Activated CD4-positive, alpha-beta memory T cell treated with anti-CD3 and anti-CD28 coated beads for 36 hours (primary cell): ENCODE data around the gene TACC3. TPM values are rescaled to one million over a fixed set of nuclear protein-coding genes. Genes with fewer than 3 reads are reported as not detected.

ENCODE experiments used
- CTCF ChIA-PET: fragments of 350-600 bp; sonication (Branson Sonifier 250); formaldehyde crosslinking; loops from one replicate; lab custom pipeline; 2021; ENCODE audit warnings: antibody characterized with exemption, inconsistent platforms; lab: Charles Lee
- POLR2A ChIA-PET: fragments of 350-600 bp; sonication (Branson Sonifier 250); formaldehyde crosslinking; loops from one replicate; lab custom pipeline; 2021; ENCODE audit warnings: antibody characterized with exemption; lab: Charles Lee
- DNase-seq: peaks from one replicate; pipeline ENCODE4 v3.0.0-alpha.2; 2020
- H3K27ac Mint-ChIP-seq: one replicate; pipeline ENCODE4 v1.8.0; 2021; ENCODE audit warnings: mixed read lengths
- H3K27me3 Mint-ChIP-seq: one replicate; pipeline ENCODE4 v1.8.0; 2021; ENCODE audit warnings: mixed read lengths
- H3K36me3 Mint-ChIP-seq: one replicate; pipeline ENCODE4 v1.8.0; 2021; ENCODE audit warnings: mixed read lengths
- H3K4me1 Mint-ChIP-seq: one replicate; pipeline ENCODE4 v1.8.0; 2021; ENCODE audit warnings: low read depth, mixed read lengths
- H3K4me3 Mint-ChIP-seq: one replicate; pipeline ENCODE4 v1.8.0; 2021; ENCODE audit warnings: mild to moderate bottlenecking, mixed read lengths
- H3K9me3 Mint-ChIP-seq: one replicate; pipeline ENCODE4 v1.8.0; 2021; ENCODE audit warnings: mixed read lengths
- intact Hi-C: fragments of 100-400 bp; cut with micrococcal nuclease; formaldehyde crosslinking; loops from one replicate; pipeline ENCODE4 v1.15.1; 2023
- total RNA-seq, 2 experiments: library from RNA; stranded (reverse); gene quantifications; one replicate each; pipeline ENCODE4 v1.2.3, GENCODE V29; 2021

TACC3 gene
- total RNA-seq, 2 experiments from 2014 or later = 194 to 201 TPM

- ChIA-PET CTCF (interaction anchor here (0.9 to 6.0 kb wide), 5 partner anchors 15 to 121 kb away, joined by 3 to 142 read pairs (median 6); partner anchors contain the start of gene SLBP), POLR2A (interaction anchor here (1.1 to 1.3 kb wide), 2 partner anchors 34 to 257 kb away, joined by 3 read pairs; no protein-coding TSS in a partner anchor)
- no peak for DNase-seq
- Mint-ChIP-seq H3K27ac (no peak overlapping the region), H3K9me3 (no peaks in the 10 kb centered on the region), H3K4me3 (no peak overlapping the region), H3K27me3 (no peaks in the 10 kb centered on the region), H3K4me1 (peaks cover 75% of the 10 kb centered on the region), H3K36me3 (peaks cover 81% of the 10 kb centered on the region)
- intact Hi-C loops = loop anchor here (2.0 kb wide), 1 partner anchor 15 kb away; the partner anchor contains the start of gene SLBP
Measured at GRCh38 chr4:1727117-1728031, 6.1 kb downstream of the TACC3 start.

GRCh38 chr4:1728061-1728980 lies 7.0 kb downstream of the TACC3 start:
- peaks cover 68% of the 10 kb centered on the region for H3K4me1 Mint-ChIP-seq
- intact Hi-C loops = no loop called here
- no peak overlapping the region for H3K27ac Mint-ChIP-seq
- peaks cover 79% of the 10 kb centered on the region for H3K36me3 Mint-ChIP-seq
- no peak for DNase-seq
- CTCF ChIA-PET = interaction anchor here (0.9 to 6.0 kb wide), 6 partner anchors 16 to 120 kb away, joined by 3 to 142 read pairs (median 10); partner anchors contain the start of gene SLBP
- H3K9me3 Mint-ChIP-seq = no peaks in the 10 kb centered on the region
- H3K4me3 Mint-ChIP-seq = no peak overlapping the region
- H3K27me3 Mint-ChIP-seq = no peaks in the 10 kb centered on the region
- POLR2A ChIA-PET = interaction anchor here (1.1 kb wide), 1 partner anchor 18 kb away, joined by 3 read pairs; no protein-coding TSS in a partner anchor

- ChIA-PET POLR2A (interaction anchor here (0.6 to 1.3 kb wide), 5 partner anchors 10 to 140 kb away, joined by 3 to 8 read pairs (median 3); partner anchors contain the start of genes TACC3 and TMEM129), CTCF (interaction anchor here (0.8 to 5.2 kb wide), 4 partner anchors 10 to 510 kb away, joined by 3 to 69 read pairs (median 6); partner anchors contain the start of gene TMEM129)
- Mint-ChIP-seq H3K9me3 (no peaks in the 10 kb centered on the region), H3K4me1 (peaks cover 50% of the 10 kb centered on the region), H3K27ac (peak overlapping the region; percentile 53), H3K4me3 (no peak overlapping the region), H3K27me3 (no peaks in the 10 kb centered on the region), H3K36me3 (peaks cover 70% of the 10 kb centered on the region)
- no peak for DNase-seq
- intact Hi-C loops = no loop called here
Measured at GRCh38 chr4:1730532-1731135, 9.3 kb downstream of the TACC3 start.

GRCh38 chr4:1731180-1731579 lies 9.9 kb downstream of the TACC3 start:
- no peaks in the 10 kb centered on the region for H3K9me3 Mint-ChIP-seq
- peaks cover 70% of the 10 kb centered on the region for H3K36me3 Mint-ChIP-seq
- no peaks in the 10 kb centered on the region for H3K27me3 Mint-ChIP-seq
- intact Hi-C loops = no loop called here
- peak overlapping the region; percentile 53 for H3K27ac Mint-ChIP-seq
- no peak overlapping the region for H3K4me3 Mint-ChIP-seq
- DNase-seq = peak; percentile 65
- POLR2A ChIA-PET = interaction anchor here (0.9 to 1.3 kb wide), 5 partner anchors 9 to 140 kb away, joined by 3 to 8 read pairs (median 3); partner anchors contain the start of genes TACC3 and TMEM129
- CTCF ChIA-PET = interaction anchor here (1.8 to 5.2 kb wide), 2 partner anchors 21 to 38 kb away, joined by 8 to 69 read pairs; no protein-coding TSS in a partner anchor
- peaks cover 47% of the 10 kb centered on the region for H3K4me1 Mint-ChIP-seq

- Mint-ChIP-seq H3K27me3 (no peaks in the 10 kb centered on the region), H3K27ac (no peak overlapping the region), H3K9me3 (peaks cover 3% of the 10 kb centered on the region), H3K4me3 (no peak overlapping the region), H3K4me1 (peaks cover 31% of the 10 kb centered on the region), H3K36me3 (peaks cover 70% of the 10 kb centered on the region)
- intact Hi-C loops = no loop called here
- DNase-seq = no peak
- ChIA-PET POLR2A (no interaction called here), CTCF (interaction anchor here (0.8 to 5.2 kb wide), 3 partner anchors 15 to 167 kb away, joined by 3 to 69 read pairs (median 4); no protein-coding TSS in a partner anchor)
Measured at GRCh38 chr4:1732911-1733310, 11.6 kb downstream of the TACC3 start.

- ChIA-PET POLR2A (no interaction called here), CTCF (no interaction called here)
- H3K36me3 Mint-ChIP-seq = peaks cover 65% of the 10 kb centered on the region
- no peak overlapping the region for H3K27ac Mint-ChIP-seq
- H3K27me3 Mint-ChIP-seq = no peaks in the 10 kb centered on the region
- H3K4me1 Mint-ChIP-seq = peaks cover 16% of the 10 kb centered on the region
- intact Hi-C loops = no loop called here
- DNase-seq = no peak
- no peak overlapping the region for H3K4me3 Mint-ChIP-seq
- peaks cover 13% of the 10 kb centered on the region for H3K9me3 Mint-ChIP-seq
Measured at GRCh38 chr4:1735215-1735614, 13.9 kb downstream of the TACC3 start.

GRCh38 chr4:1736812-1737211 lies 15.5 kb downstream of the TACC3 start:
- intact Hi-C loops = no loop called here
- Mint-ChIP-seq H3K9me3 (peaks cover 13% of the 10 kb centered on the region), H3K4me1 (peaks cover 1% of the 10 kb centered on the region), H3K27ac (no peak overlapping the region), H3K4me3 (no peak overlapping the region), H3K36me3 (peaks cover 64% of the 10 kb centered on the region), H3K27me3 (no peaks in the 10 kb centered on the region)
- POLR2A ChIA-PET = no interaction called here
- CTCF ChIA-PET = interaction anchor here (1.0 kb wide), 1 partner anchor 12 kb away, joined by 3 read pairs; no protein-coding TSS in a partner anchor
- DNase-seq = no peak

GRCh38 chr4:1737666-1738065 lies 16.3 kb downstream of the TACC3 start:
- Mint-ChIP-seq H3K4me3 (no peak overlapping the region), H3K36me3 (peaks cover 63% of the 10 kb centered on the region), H3K27me3 (no peaks in the 10 kb centered on the region), H3K4me1 (no peaks in the 10 kb centered on the region), H3K27ac (no peak overlapping the region), H3K9me3 (peaks cover 13% of the 10 kb centered on the region)
- ChIA-PET POLR2A (no interaction called here), CTCF (interaction anchor here (1.2 kb wide), 1 partner anchor 11 kb away, joined by 3 read pairs; no protein-coding TSS in a partner anchor)
- no peak for DNase-seq
- intact Hi-C loops = no loop called here

GRCh38 chr4:1738410-1738809 lies 17.1 kb downstream of the TACC3 start:
- H3K4me1 Mint-ChIP-seq = no peaks in the 10 kb centered on the region
- H3K9me3 Mint-ChIP-seq = peaks cover 13% of the 10 kb centered on the region
- no peak for DNase-seq
- intact Hi-C loops = no loop called here
- H3K27me3 Mint-ChIP-seq = no peaks in the 10 kb centered on the region
- peaks cover 57% of the 10 kb centered on the region for H3K36me3 Mint-ChIP-seq
- H3K27ac Mint-ChIP-seq = no peak overlapping the region
- ChIA-PET CTCF (interaction anchor here (1.2 kb wide), 1 partner anchor 10 kb away, joined by 3 read pairs; no protein-coding TSS in a partner anchor), POLR2A (no interaction called here)
- H3K4me3 Mint-ChIP-seq = no peak overlapping the region

GRCh38 chr4:1739358-1739757 lies 18.0 kb downstream of the TACC3 start:
- CTCF ChIA-PET = interaction anchor here (1.2 kb wide), 1 partner anchor 70 kb away, joined by 3 read pairs; no protein-coding TSS in a partner anchor
- no peak for DNase-seq
- no peaks in the 10 kb centered on the region for H3K27me3 Mint-ChIP-seq
- POLR2A ChIA-PET = interaction anchor here (1.1 kb wide), 1 partner anchor 8 kb away, joined by 3 read pairs; no protein-coding TSS in a partner anchor
- no peak overlapping the region for H3K27ac Mint-ChIP-seq
- no peaks in the 10 kb centered on the region for H3K4me1 Mint-ChIP-seq
- H3K4me3 Mint-ChIP-seq = no peak overlapping the region
- peaks cover 63% of the 10 kb centered on the region for H3K36me3 Mint-ChIP-seq
- H3K9me3 Mint-ChIP-seq = peaks cover 13% of the 10 kb centered on the region
- intact Hi-C loops = no loop called here
